GM18858 (cell line): ENCODE results near the gene STAT5A.
"Not testable (repeated sequence)": the region's sequence is repeated elsewhere in the genome, so short reads cannot be mapped to it uniquely, and the experiment has no call there.

Source experiments
- ATAC-seq: cut with Tn5 transposase; IDR thresholded peaks from one replicate; pipeline ENCODE4 v1.9.1; 2021; ENCODE audit not compliant: unreplicated experiment

STAT5A gene

DNA sequence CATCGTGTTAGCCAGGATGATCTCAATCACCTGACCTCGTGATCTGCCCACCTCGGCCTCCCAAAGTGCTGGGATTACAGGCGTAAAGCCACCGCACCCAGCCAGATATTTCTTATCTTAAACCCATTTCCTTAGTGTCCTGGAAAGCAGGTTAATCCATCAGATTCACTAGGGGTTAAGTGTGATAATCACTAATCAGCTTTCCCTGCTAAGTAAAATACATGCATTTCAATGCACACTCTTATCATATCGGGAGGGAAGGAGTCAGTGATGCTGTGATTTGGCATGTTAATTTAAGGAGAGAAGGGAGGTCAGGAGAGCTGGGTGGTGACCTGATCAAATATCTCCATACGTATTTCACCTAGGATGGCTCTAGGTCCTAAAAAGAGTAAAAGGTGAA, 70.8 kb downstream of the STAT5A start:
- no peak for ATAC-seq

GRCh38 chr17:42360388-42360787, 72.1 kb downstream of the STAT5A start:
- ATAC-seq = not testable (repeated sequence)
